Endothelial cell of umbilical vein (primary cell): ENCODE data around the gene PPP1R13L. TPM values are rescaled to one million over a fixed set of nuclear protein-coding genes. Genes with fewer than 3 reads are reported as not detected.
A peak's percentile ranks its signal among the peaks of the same experiment; 100 is the strongest.

Experiments
- BruUV-seq: library from RNA; stranded (reverse); fragments of 400-500 nt; replicated peaks from 2 replicates; lab custom pipeline; 2021; lab: Mats Ljungman, UMichigan
- CTCF ChIA-PET: fragments of 300-600, 350-600 bp; sonication (Branson Sonifier 250); formaldehyde crosslinking; loops from one replicate; lab custom pipeline; 2021; ENCODE audit warnings: antibody characterized with exemption, inconsistent platforms; lab: Charles Lee
- POLR2A ChIA-PET: fragments of 300-600, 350-600 bp; sonication (Branson Sonifier 250); formaldehyde crosslinking; loops from one replicate; lab custom pipeline; 2021; ENCODE audit warnings: antibody characterized with exemption, inconsistent platforms; lab: Charles Lee
- DNase-seq: peaks from one replicate; pipeline ENCODE4 v3.0.0-alpha.2; 2011; ENCODE audit warnings: low read depth, low spot score
- FAIRE-seq: peaks from 2 replicates; lab custom pipeline; 2011; peaks lifted over from hg19 to GRCh38; lab: Jason Lieb, UNC
- H2AFZ ChIP-seq: 2 replicates; pipeline ENCODE4 v1.6.0; 2012; ENCODE audit warnings: low read depth, low read length, control low read depth, inconsistent platforms
- H3K27ac ChIP-seq: 2 replicates; pipeline ENCODE4 v1.5.1; 2011; ENCODE audit warnings: low read depth, mild to moderate bottlenecking, control low read depth, low read length, moderate library complexity; ENCODE audit not compliant: insufficient read depth
- H3K27me3 ChIP-seq, 2 experiments: 2 replicates each; pipeline versions ENCODE4 v1.6.0 to v1.6.1; 2011; ENCODE audit warnings: low read length in 2 of 2, mixed read lengths in 1 of 2; ENCODE audit not compliant: control insufficient read depth in 2 of 2, insufficient read depth in 2 of 2
- H3K36me3 ChIP-seq, 2 experiments: 2 replicates in 1 of 2; 3 replicates in 1 of 2; pipeline ENCODE4 v1.5.1; 2011; ENCODE audit warnings: low read length in 2 of 2, mild to moderate bottlenecking in 1 of 2, moderate library complexity in 1 of 2; ENCODE audit not compliant: control insufficient read depth in 2 of 2, insufficient read depth in 2 of 2; ENCODE audit errors: extremely low read depth in 1 of 2
- H3K4me1 ChIP-seq: 3 replicates; pipeline ENCODE4 v1.5.1; 2011; ENCODE audit warnings: mild to moderate bottlenecking, low read length; ENCODE audit not compliant: control insufficient read depth, insufficient read depth; ENCODE audit errors: extremely low read depth
- H3K4me2 ChIP-seq: 2 replicates; pipeline ENCODE4 v1.6.1; 2011; ENCODE audit warnings: low read length, control low read depth, mixed read lengths; ENCODE audit not compliant: insufficient read depth
- H3K4me3 ChIP-seq, 3 experiments: fragments of 200-600 bp in 1 of 3; sonication (generic), shearing (Covaris generic) in 1 of 3; replicated peaks in 1 of 3; 2 replicates each; pipeline ENCODE4 v1.5.1; 2011 to 2016; ENCODE audit warnings: control low read depth in 3 of 3, low read length in 3 of 3, mild to moderate bottlenecking in 2 of 3, inconsistent platforms in 1 of 3, low read depth in 1 of 3, moderate library complexity in 1 of 3; ENCODE audit not compliant: insufficient read depth in 1 of 3
- H3K79me2 ChIP-seq: 2 replicates; pipeline ENCODE4 v1.6.0; 2012; ENCODE audit warnings: low read length, inconsistent platforms; ENCODE audit not compliant: control insufficient read depth, insufficient read depth
- H3K9ac ChIP-seq: replicated peaks from 2 replicates; pipeline ENCODE3; 2011; ENCODE audit warnings: low read length, control low read depth; ENCODE audit not compliant: insufficient read depth; ENCODE audit errors: extremely low read depth
- H3K9me1 ChIP-seq: replicated peaks from 3 replicates; pipeline ENCODE4 v1.6.0; 2011; ENCODE audit warnings: mild to moderate bottlenecking, low read length; ENCODE audit not compliant: control insufficient read depth, insufficient read depth; ENCODE audit errors: extremely low read depth
- H3K9me3 ChIP-seq: replicated peaks from 2 replicates; pipeline ENCODE4 v1.5.1; 2012; ENCODE audit warnings: low read length, inconsistent platforms; ENCODE audit not compliant: control insufficient read depth, insufficient read depth
- H4K20me1 ChIP-seq: replicated peaks from 2 replicates; pipeline ENCODE3; 2011; ENCODE audit warnings: mild to moderate bottlenecking, low read length; ENCODE audit not compliant: control insufficient read depth, insufficient read depth; ENCODE audit errors: extremely low read depth
- EZH2 ChIP-seq: IDR thresholded peaks from 2 replicates; pipeline ENCODE4 v1.6.1; 2012; ENCODE audit warnings: borderline replicate concordance, low read depth, mild to moderate bottlenecking, moderate library complexity, low read length, inconsistent platforms; ENCODE audit not compliant: severe bottlenecking
- FOS ChIP-seq: IDR thresholded peaks from 2 replicates; pipeline ENCODE4 v1.6.1; 2011; ENCODE audit warnings: mild to moderate bottlenecking, low read length, moderate library complexity, borderline replicate concordance; ENCODE audit not compliant: insufficient read depth
- GATA2 ChIP-seq: IDR thresholded peaks from 2 replicates; pipeline ENCODE4 v1.7.0; 2011; ENCODE audit warnings: low read depth, mild to moderate bottlenecking, moderate library complexity, mixed read lengths, low read length; ENCODE audit not compliant: insufficient read length, insufficient read depth
- JUN ChIP-seq: IDR thresholded peaks from 2 replicates; pipeline ENCODE4 v1.6.1; 2011; ENCODE audit warnings: borderline replicate concordance, low read depth; ENCODE audit not compliant: insufficient read length, insufficient read depth
- MYC ChIP-seq: IDR thresholded peaks from one replicate; pipeline ENCODE4 v1.6.1; 2011; ENCODE audit warnings: mild to moderate bottlenecking, low read depth, low read length
- POLR2A ChIP-seq: IDR thresholded peaks from 2 replicates; pipeline ENCODE4 v1.6.1; 2012; ENCODE audit warnings: low read depth, mild to moderate bottlenecking, control low read depth, low read length
- POLR2AphosphoS5 ChIP-seq: IDR thresholded peaks from 2 replicates; pipeline ENCODE4 v1.6.1; 2012; ENCODE audit warnings: low read depth, mild to moderate bottlenecking, control low read depth, low read length, moderate library complexity; ENCODE audit not compliant: insufficient read depth
- dilution Hi-C: fragments of 300-500 bp; cut with MboI; formaldehyde crosslinking; loops from one replicate; pipeline ENCODE4 v1.15.0; 2019; ENCODE audit warnings: low sequenced_read_pairs; ENCODE audit not compliant: extremely low pct_ligation_motif_present
- intact Hi-C: fragments of 100-400 bp; cut with micrococcal nuclease; formaldehyde crosslinking; loops from one replicate; pipeline ENCODE4 v1.10.0; 2022
- polyA plus RNA-seq, 4 experiments: library from polyadenylated mRNA; depleted of rRNA in 3 of 4; stranded (reverse) in 3 of 4; unstranded in 1 of 4; fragments of >200 nt; gene quantifications; 2 replicates each; pipeline versions ENCODE4 v1.2.1 to v1.2.3, GENCODE V29; 2011 to 2012; ENCODE audit warnings: missing spikeins in 1 of 4
- total RNA-seq: library from RNA; stranded (reverse); gene quantifications from 2 replicates; pipeline ENCODE4 v1.2.3, GENCODE V29; 2021
- TF ChIP-seq, protein P1 (sequence below), 2 donors: IDR thresholded peaks; 1 replicate in 1 of 2; 2 replicates in 1 of 2; pipeline ENCODE4 v1.5.1; 2011; ENCODE audit warnings: low read length in 2 of 2, mild to moderate bottlenecking in 2 of 2, moderate library complexity in 2 of 2, control low read depth in 1 of 2, inconsistent platforms in 1 of 2, low read depth in 1 of 2; ENCODE audit not compliant: insufficient read depth in 1 of 2; ENCODE audit errors: extremely low read depth in 1 of 2
- TF ChIP-seq, protein P2 (sequence below): IDR thresholded peaks from 2 replicates; pipeline ENCODE4 v1.6.1; 2011; ENCODE audit not compliant: insufficient read depth, insufficient read length

The PPP1R13L gene
- total and polyA plus RNA-seq, 2 donors (not counting 3 experiments of a cell fraction or from before 2014, with no cell fraction given): 28.5 to 77.4 TPM

DNA sequence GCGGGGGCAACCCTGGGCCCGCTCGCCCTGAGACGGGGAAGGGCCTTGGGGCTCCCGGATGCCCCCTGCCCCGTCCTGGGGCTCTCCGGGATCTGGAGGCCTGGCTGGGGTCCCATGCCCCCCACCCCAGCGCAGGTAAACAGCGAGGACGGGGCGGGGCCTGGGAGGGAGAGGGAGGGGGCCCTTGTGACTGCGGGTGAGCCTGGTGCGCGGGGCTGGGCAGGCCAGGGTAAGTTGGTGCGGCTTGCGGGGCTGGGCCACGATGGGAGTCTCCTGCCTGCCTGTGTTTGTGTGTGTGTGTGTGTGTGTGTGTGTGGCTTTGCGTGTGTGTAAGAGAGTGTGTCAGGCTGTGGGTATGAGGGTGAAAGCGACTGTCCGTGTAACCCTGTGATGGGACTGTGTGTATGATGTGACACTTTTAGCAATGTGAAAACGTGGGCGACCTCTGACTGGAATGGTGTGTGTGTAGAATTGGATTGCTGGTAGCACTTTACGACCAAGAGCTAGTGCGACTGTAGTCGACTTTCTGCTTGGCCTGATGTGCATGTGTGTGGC is 63.9 kb downstream of the PPP1R13L start:
- Histone ChIP-seq H2AFZ (no peak overlapping the region), H3K9me1 (no peaks in the 10 kb centered on the region), H3K9me3 (no peaks in the 10 kb centered on the region), H3K27ac (no peak overlapping the region), H3K9ac (no peak overlapping the region), H3K4me2 (peak overlapping the region; percentile 10), H3K27me3 (peaks cover 5% of the 10 kb centered on the region in 2 experiments), H3K4me1 (peaks cover 3% of the 10 kb centered on the region), H4K20me1 (no peaks in the 10 kb centered on the region), H3K79me2 (no peaks in the 10 kb centered on the region), H3K36me3 (no peaks in the 10 kb centered on the region), H3K4me3 (no peak overlapping the region)
- dilution Hi-C loops (no loop called here), intact Hi-C loops (no loop called here)
- DNase-seq: no peak
- TF ChIP-seq, protein P1, sequence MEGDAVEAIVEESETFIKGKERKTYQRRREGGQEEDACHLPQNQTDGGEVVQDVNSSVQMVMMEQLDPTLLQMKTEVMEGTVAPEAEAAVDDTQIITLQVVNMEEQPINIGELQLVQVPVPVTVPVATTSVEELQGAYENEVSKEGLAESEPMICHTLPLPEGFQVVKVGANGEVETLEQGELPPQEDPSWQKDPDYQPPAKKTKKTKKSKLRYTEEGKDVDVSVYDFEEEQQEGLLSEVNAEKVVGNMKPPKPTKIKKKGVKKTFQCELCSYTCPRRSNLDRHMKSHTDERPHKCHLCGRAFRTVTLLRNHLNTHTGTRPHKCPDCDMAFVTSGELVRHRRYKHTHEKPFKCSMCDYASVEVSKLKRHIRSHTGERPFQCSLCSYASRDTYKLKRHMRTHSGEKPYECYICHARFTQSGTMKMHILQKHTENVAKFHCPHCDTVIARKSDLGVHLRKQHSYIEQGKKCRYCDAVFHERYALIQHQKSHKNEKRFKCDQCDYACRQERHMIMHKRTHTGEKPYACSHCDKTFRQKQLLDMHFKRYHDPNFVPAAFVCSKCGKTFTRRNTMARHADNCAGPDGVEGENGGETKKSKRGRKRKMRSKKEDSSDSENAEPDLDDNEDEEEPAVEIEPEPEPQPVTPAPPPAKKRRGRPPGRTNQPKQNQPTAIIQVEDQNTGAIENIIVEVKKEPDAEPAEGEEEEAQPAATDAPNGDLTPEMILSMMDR (IDR thresholded peaks at IDR 0.05; ENCODE audit: extremely low read depth in 1 of 2, insufficient read depth in 1 of 2, low read depth in 1 of 2, low read length in 2 of 2): no peak
- TF ChIP-seq JUN (no peak), EZH2 (no peak), FOS (no peak), POLR2A (no peak), GATA2 (no peak), POLR2AphosphoS5 (no peak), MYC (no peak)
- TF ChIP-seq, protein P2, sequence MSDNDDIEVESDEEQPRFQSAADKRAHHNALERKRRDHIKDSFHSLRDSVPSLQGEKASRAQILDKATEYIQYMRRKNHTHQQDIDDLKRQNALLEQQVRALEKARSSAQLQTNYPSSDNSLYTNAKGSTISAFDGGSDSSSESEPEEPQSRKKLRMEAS: no peak
- ChIA-PET POLR2A (no interaction called here), CTCF (no interaction called here)
- no peak for FAIRE-seq
- BruUV-seq: no TSS peak
